HUES48 (cell line): Measurements from ENCODE around the gene ATG14.
"Not testable (repeated sequence)": the region's sequence is repeated elsewhere in the genome, so short reads cannot be mapped to it uniquely, and the experiment has no call there.

Experiments
- H3K27ac ChIP-seq: one replicate; pipeline ENCODE4 v1.7.0; 2013; ENCODE audit warnings: low read depth, low read length, inconsistent platforms
- H3K27me3 ChIP-seq: 2 replicates; pipeline ENCODE4 v1.6.1; 2013; ENCODE audit warnings: mild to moderate bottlenecking, low read length; ENCODE audit not compliant: control insufficient read depth, insufficient read depth
- H3K36me3 ChIP-seq: 2 replicates; pipeline ENCODE4 v1.6.1; 2013; ENCODE audit warnings: low read length; ENCODE audit not compliant: control insufficient read depth, insufficient read depth
- H3K4me1 ChIP-seq: 2 replicates; pipeline ENCODE4 v1.6.1; 2013; ENCODE audit warnings: mild to moderate bottlenecking, low read length; ENCODE audit not compliant: control insufficient read depth, insufficient read depth
- H3K4me3 ChIP-seq: 2 replicates; pipeline ENCODE4 v1.5.1; 2013; ENCODE audit warnings: mild to moderate bottlenecking, low read depth, low read length
- H3K9ac ChIP-seq: 2 replicates; pipeline ENCODE4 v1.6.1; 2013; ENCODE audit warnings: mild to moderate bottlenecking, low read depth, low read length, moderate library complexity
- H3K9me3 ChIP-seq: 2 replicates; pipeline ENCODE4 v1.6.1; 2013; ENCODE audit warnings: low read length; ENCODE audit not compliant: control insufficient read depth, insufficient read depth

Gene ATG14

GRCh38 chr14:55349565-55349964 is 62.1 kb downstream of the ATG14 start:
- no peak overlapping the region for H3K4me3 ChIP-seq
- no peak overlapping the region for H3K9ac ChIP-seq
- no peaks in the 10 kb centered on the region for H3K9me3 ChIP-seq
- H3K27me3 ChIP-seq = no peaks in the 10 kb centered on the region
- no peak overlapping the region for H3K27ac ChIP-seq
- H3K4me1 ChIP-seq = peaks cover 3% of the 10 kb centered on the region; the same call in 1 of the 2 replicates
- peaks cover 27% of the 10 kb centered on the region for H3K36me3 ChIP-seq

- Histone ChIP-seq H3K9me3 (no peaks in the 10 kb centered on the region), H3K9ac (no peak overlapping the region), H3K27me3 (no peaks in the 10 kb centered on the region), H3K4me3 (no peak overlapping the region), H3K27ac (no peak overlapping the region), H3K36me3 (peaks cover 27% of the 10 kb centered on the region), H3K4me1 (no peaks in the 10 kb centered on the region; the same call in 1 of the 2 replicates)
Measured at GRCh38 chr14:55348766-55349453, 62.7 kb downstream of the ATG14 start.

- no peaks in the 10 kb centered on the region for H3K9me3 ChIP-seq
- H3K27ac ChIP-seq = no peak overlapping the region
- H3K4me3 ChIP-seq = no peak overlapping the region
Measured at GRCh38 chr14:55347748-55348147, 63.9 kb downstream of the ATG14 start.

GRCh38 chr14:55347040-55347439 is 64.6 kb downstream of the ATG14 start:
- Histone ChIP-seq H3K9ac (no peak overlapping the region), H3K27ac (no peak overlapping the region), H3K36me3 (peaks cover 18% of the 10 kb centered on the region), H3K27me3 (no peaks in the 10 kb centered on the region), H3K9me3 (no peaks in the 10 kb centered on the region), H3K4me3 (no peak overlapping the region), H3K4me1 (no peaks in the 10 kb centered on the region; the same call in 1 of the 2 replicates)

More at GRCh38 chr14:55347748-55348147, 63.9 kb downstream of the ATG14 start:
- Histone ChIP-seq H3K4me1 (no peaks in the 10 kb centered on the region; the same call in 1 of the 2 replicates), H3K36me3 (peaks cover 25% of the 10 kb centered on the region), H3K9ac (no peak overlapping the region), H3K27me3 (no peaks in the 10 kb centered on the region)

GRCh38 chr14:55344582-55345163 is 67.0 kb downstream of the ATG14 start:
- not testable (repeated sequence) for H3K36me3 ChIP-seq, H3K27ac ChIP-seq, H3K4me1 ChIP-seq, H3K4me3 ChIP-seq, H3K9me3 ChIP-seq, H3K9ac ChIP-seq, H3K27me3 ChIP-seq

- Histone ChIP-seq H3K36me3 (no peaks in the 10 kb centered on the region), H3K4me3 (no peak overlapping the region), H3K27me3 (no peaks in the 10 kb centered on the region), H3K4me1 (peaks cover 15% of the 10 kb centered on the region), H3K27ac (no peak overlapping the region), H3K9ac (no peak overlapping the region), H3K9me3 (no peaks in the 10 kb centered on the region)
Measured at GRCh38 chr14:55341781-55342180, 69.8 kb downstream of the ATG14 start.

GRCh38 chr14:55340482-55340881 is 71.1 kb downstream of the ATG14 start:
- Histone ChIP-seq H3K27ac (no peak overlapping the region), H3K36me3 (no peaks in the 10 kb centered on the region), H3K4me3 (no peak overlapping the region), H3K27me3 (no peaks in the 10 kb centered on the region), H3K4me1 (peaks cover 15% of the 10 kb centered on the region), H3K9me3 (no peaks in the 10 kb centered on the region), H3K9ac (no peak overlapping the region)

GRCh38 chr14:55339770-55340169 is 71.9 kb downstream of the ATG14 start:
- Histone ChIP-seq H3K9ac (no peak overlapping the region), H3K27ac (peak overlapping the region; percentile 27), H3K4me3 (no peak overlapping the region), H3K27me3 (no peaks in the 10 kb centered on the region), H3K4me1 (peaks cover 15% of the 10 kb centered on the region), H3K36me3 (no peaks in the 10 kb centered on the region), H3K9me3 (no peaks in the 10 kb centered on the region)

GRCh38 chr14:55336691-55337090 is 74.9 kb downstream of the ATG14 start:
- no peak overlapping the region for H3K27ac ChIP-seq
- H3K9me3 ChIP-seq = no peaks in the 10 kb centered on the region
- H3K36me3 ChIP-seq = no peaks in the 10 kb centered on the region
- peaks cover 23% of the 10 kb centered on the region for H3K4me1 ChIP-seq
- H3K27me3 ChIP-seq = no peaks in the 10 kb centered on the region
- no peak overlapping the region for H3K9ac ChIP-seq
- H3K4me3 ChIP-seq = no peak overlapping the region

GRCh38 chr14:55336162-55336561 is 75.5 kb downstream of the ATG14 start:
- Histone ChIP-seq H3K9me3 (no peaks in the 10 kb centered on the region), H3K4me3 (no peak overlapping the region), H3K9ac (no peak overlapping the region), H3K36me3 (no peaks in the 10 kb centered on the region), H3K27ac (no peak overlapping the region), H3K27me3 (no peaks in the 10 kb centered on the region), H3K4me1 (peaks cover 23% of the 10 kb centered on the region)

GRCh38 chr14:55333711-55334485 is 77.7 kb downstream of the ATG14 start:
- no peaks in the 10 kb centered on the region for H3K36me3 ChIP-seq
- H3K27me3 ChIP-seq = no peaks in the 10 kb centered on the region
- no peak overlapping the region for H3K4me3 ChIP-seq
- H3K4me1 ChIP-seq = peaks cover 9% of the 10 kb centered on the region; the same call in 1 of the 2 replicates
- no peak overlapping the region for H3K9ac ChIP-seq
- no peak overlapping the region for H3K27ac ChIP-seq
- no peaks in the 10 kb centered on the region for H3K9me3 ChIP-seq
